ENCODE measurements around the gene RECK.

Gene RECK

GRCh38 chr9:36161187-36161586 lies 124.5 kb downstream of the RECK start:
- DNase-seq (ENCODE audit: low read depth), result no peak
- no peak overlapping the region for H3K4me3 ChIP-seq (ENCODE audit: low read depth, low read length)
- TF ChIP-seq CTCF (IDR thresholded peaks at IDR 0.05; ENCODE audit: control insufficient read depth, extremely low read depth, insufficient read depth), result no peak

GRCh38 chr9:36162211-36162738 lies 125.6 kb downstream of the RECK start:
- DNase-seq (ENCODE audit: low read depth), result no peak
- no peak for TF ChIP-seq CTCF (IDR thresholded peaks at IDR 0.05; ENCODE audit: control insufficient read depth, extremely low read depth, insufficient read depth)
- H3K4me3 ChIP-seq (ENCODE audit: low read depth, low read length), result no peak overlapping the region

- TF ChIP-seq CTCF (IDR thresholded peaks at IDR 0.05; ENCODE audit: control insufficient read depth, extremely low read depth, insufficient read depth), result no peak
- no peak overlapping the region for H3K4me3 ChIP-seq (ENCODE audit: low read depth, low read length)
- no peak for DNase-seq (ENCODE audit: low read depth)
Observed at GRCh38 chr9:36163049-36163785, 126.5 kb downstream of the RECK start.

- H3K4me3 ChIP-seq (ENCODE audit: low read depth, low read length), result no peak overlapping the region
- DNase-seq (ENCODE audit: low read depth), result no peak
- no peak for TF ChIP-seq CTCF (IDR thresholded peaks at IDR 0.05; ENCODE audit: control insufficient read depth, extremely low read depth, insufficient read depth)
Observed at GRCh38 chr9:36163786-36164170, 127.1 kb downstream of the RECK start.

- DNase-seq (ENCODE audit: low read depth), result no peak
- no peak overlapping the region for H3K4me3 ChIP-seq (ENCODE audit: low read depth, low read length)
- no peak for TF ChIP-seq CTCF (IDR thresholded peaks at IDR 0.05; ENCODE audit: control insufficient read depth, extremely low read depth, insufficient read depth)
Observed at GRCh38 chr9:36164372-36164771, 127.7 kb downstream of the RECK start.

- DNase-seq (ENCODE audit: low read depth), result no peak
- TF ChIP-seq CTCF (IDR thresholded peaks at IDR 0.05; ENCODE audit: control insufficient read depth, extremely low read depth, insufficient read depth), result no peak
- no peak overlapping the region for H3K4me3 ChIP-seq (ENCODE audit: low read depth, low read length)
Observed at GRCh38 chr9:36164989-36165388, 128.3 kb downstream of the RECK start.

- H3K4me3 ChIP-seq (ENCODE audit: low read depth, low read length), result no peak overlapping the region
- DNase-seq (ENCODE audit: low read depth), result no peak
- no peak for TF ChIP-seq CTCF (IDR thresholded peaks at IDR 0.05; ENCODE audit: control insufficient read depth, extremely low read depth, insufficient read depth)
Observed at GRCh38 chr9:36165826-36166167, 129.1 kb downstream of the RECK start.

Measured in LNCaP clone FGC (cell line).